Loucy (cell line): ENCODE results near the gene SLX9.

Experiments used
- H2AFZ ChIP-seq: fragments of 200-600 bp; sonication (generic); 2 replicates; pipeline ENCODE4 v1.6.0; 2016; ENCODE audit warnings: antibody characterized with exemption, mild to moderate bottlenecking, low read length, moderate library complexity
- H3F3A ChIP-seq: fragments of 200-600 bp; 2 replicates; pipeline ENCODE4 v1.6.0; 2016; ENCODE audit warnings: antibody characterized with exemption, low read depth, mild to moderate bottlenecking
- H3K27me3 ChIP-seq: fragments of 200-600 bp; sonication (generic); 2 replicates; pipeline ENCODE4 v1.6.1; 2014; ENCODE audit warnings: low read length, mild to moderate bottlenecking; ENCODE audit not compliant: insufficient read depth, poor library complexity, severe bottlenecking
- H3K36me3 ChIP-seq: fragments of 200-600 bp; sonication (generic); 2 replicates; pipeline ENCODE4 v1.6.1; 2016; ENCODE audit warnings: low read length; ENCODE audit not compliant: insufficient read depth
- H3K4me1 ChIP-seq: fragments of 200-600 bp; sonication (generic); 2 replicates; pipeline ENCODE4 v1.5.1; 2014; ENCODE audit warnings: low read length, mild to moderate bottlenecking; ENCODE audit not compliant: insufficient read depth, poor library complexity, severe bottlenecking
- H3K4me2 ChIP-seq: fragments of 200-600 bp; sonication (generic); 2 replicates; pipeline ENCODE4 v1.6.0; 2014; ENCODE audit warnings: antibody characterized with exemption, low read length, low read depth, mild to moderate bottlenecking; ENCODE audit not compliant: poor library complexity, severe bottlenecking
- H3K4me3 ChIP-seq: fragments of 200-600 bp; sonication (generic); 2 replicates; pipeline ENCODE4 v1.5.1; 2014; ENCODE audit warnings: low read length, mild to moderate bottlenecking, mixed read lengths; ENCODE audit not compliant: poor library complexity, severe bottlenecking
- H3K79me2 ChIP-seq: fragments of 200-600 bp; sonication (generic); 2 replicates; pipeline ENCODE4 v1.6.1; 2014; ENCODE audit warnings: low read length; ENCODE audit not compliant: insufficient read depth
- H3K9ac ChIP-seq: fragments of 200-600 bp; sonication (generic); 2 replicates; pipeline ENCODE4 v1.6.0; 2014; ENCODE audit warnings: mild to moderate bottlenecking, low read depth, low read length, moderate library complexity; ENCODE audit not compliant: poor library complexity, severe bottlenecking
- H3K9me2 ChIP-seq: fragments of 200-600 bp; sonication (generic); replicated peaks from 2 replicates; pipeline ENCODE4 v1.6.1; 2016; ENCODE audit warnings: low read depth, low read length, mixed read lengths
- H3K9me3 ChIP-seq: fragments of 200-600 bp; sonication (generic); 2 replicates; pipeline ENCODE4 v1.6.1; 2014; ENCODE audit warnings: mild to moderate bottlenecking, antibody characterized with exemption, low read length, low read depth; ENCODE audit not compliant: insufficient read depth
- H4K20me1 ChIP-seq: fragments of 200-600 bp; sonication (generic); 2 replicates; pipeline ENCODE4 v1.6.0; 2014; ENCODE audit warnings: antibody characterized with exemption, low read length, mild to moderate bottlenecking; ENCODE audit not compliant: insufficient read depth, poor library complexity, severe bottlenecking
- EZH2phosphoT487 ChIP-seq: fragments of 200-600 bp; IDR thresholded peaks from 2 replicates; pipeline ENCODE4 v1.6.1; 2018; ENCODE audit warnings: antibody characterized with exemption, mild to moderate bottlenecking, moderate library complexity, borderline replicate concordance
- TF ChIP-seq, protein P1 (sequence below): fragments of 200-600 bp; sonication (generic); conservative IDR thresholded peaks from 2 replicates; pipeline ENCODE4 v1.5.1; 2014; ENCODE audit warnings: mild to moderate bottlenecking, antibody characterized with exemption, low read length

Gene SLX9

DNA sequence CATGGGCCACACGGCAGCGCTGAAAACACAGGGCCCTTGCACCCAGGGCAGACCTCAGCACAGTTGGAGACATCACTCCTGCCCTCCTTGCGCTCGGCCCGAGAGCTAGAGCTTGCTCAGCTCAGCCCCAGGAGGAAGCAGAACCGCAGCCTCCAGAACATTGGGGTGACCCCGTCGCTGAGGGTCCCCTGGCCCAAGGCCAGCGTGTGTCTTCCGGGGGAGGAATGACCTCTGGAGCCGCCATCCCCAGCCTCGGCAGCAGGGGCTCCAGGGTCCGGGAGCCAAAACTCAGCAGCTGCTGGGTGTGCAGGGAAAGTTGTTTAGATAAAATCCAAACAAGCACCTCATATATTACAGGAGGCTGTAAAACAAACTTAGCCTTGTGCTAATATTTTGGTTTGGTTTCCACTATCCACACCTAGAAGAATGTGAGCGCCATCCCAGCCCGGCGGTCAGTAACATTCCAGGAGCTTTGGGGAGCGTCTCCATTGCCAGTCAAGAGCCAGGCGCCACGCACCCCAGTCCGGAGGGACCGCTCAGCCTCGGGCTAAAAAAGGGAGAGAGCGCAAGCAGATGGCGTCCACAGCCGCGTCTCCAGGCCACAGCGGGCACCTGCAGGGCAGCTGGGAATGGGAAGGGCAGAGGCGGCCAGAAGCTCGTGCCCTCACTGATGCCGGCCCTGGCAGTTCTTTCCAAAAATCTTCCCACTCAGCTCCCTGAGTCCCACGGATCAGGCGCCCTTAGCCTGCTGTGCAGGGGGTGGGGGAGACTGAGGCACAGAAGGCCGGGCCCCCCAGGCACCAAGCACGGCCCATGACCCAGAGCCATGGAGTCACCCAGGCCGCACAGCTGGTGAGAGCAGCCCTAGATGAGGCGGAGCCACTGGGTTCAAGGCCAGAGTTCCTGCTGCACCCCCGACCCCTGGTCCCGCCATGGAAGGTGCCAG, 52.0 kb downstream of the SLX9 start:
- Histone ChIP-seq H3F3A (no peaks in the 10 kb centered on the region), H3K9me2 (no peaks in the 10 kb centered on the region), H3K79me2 (no peaks in the 10 kb centered on the region), H3K27me3 (no peaks in the 10 kb centered on the region), H4K20me1 (no peaks in the 10 kb centered on the region), H2AFZ (no peak overlapping the region), H3K4me1 (no peaks in the 10 kb centered on the region), H3K9me3 (no peaks in the 10 kb centered on the region), H3K4me2 (no peak overlapping the region), H3K9ac (no peak overlapping the region), H3K36me3 (no peaks in the 10 kb centered on the region), H3K4me3 (no peak overlapping the region)
- TF ChIP-seq EZH2phosphoT487, result no peak
- TF ChIP-seq, protein P1, sequence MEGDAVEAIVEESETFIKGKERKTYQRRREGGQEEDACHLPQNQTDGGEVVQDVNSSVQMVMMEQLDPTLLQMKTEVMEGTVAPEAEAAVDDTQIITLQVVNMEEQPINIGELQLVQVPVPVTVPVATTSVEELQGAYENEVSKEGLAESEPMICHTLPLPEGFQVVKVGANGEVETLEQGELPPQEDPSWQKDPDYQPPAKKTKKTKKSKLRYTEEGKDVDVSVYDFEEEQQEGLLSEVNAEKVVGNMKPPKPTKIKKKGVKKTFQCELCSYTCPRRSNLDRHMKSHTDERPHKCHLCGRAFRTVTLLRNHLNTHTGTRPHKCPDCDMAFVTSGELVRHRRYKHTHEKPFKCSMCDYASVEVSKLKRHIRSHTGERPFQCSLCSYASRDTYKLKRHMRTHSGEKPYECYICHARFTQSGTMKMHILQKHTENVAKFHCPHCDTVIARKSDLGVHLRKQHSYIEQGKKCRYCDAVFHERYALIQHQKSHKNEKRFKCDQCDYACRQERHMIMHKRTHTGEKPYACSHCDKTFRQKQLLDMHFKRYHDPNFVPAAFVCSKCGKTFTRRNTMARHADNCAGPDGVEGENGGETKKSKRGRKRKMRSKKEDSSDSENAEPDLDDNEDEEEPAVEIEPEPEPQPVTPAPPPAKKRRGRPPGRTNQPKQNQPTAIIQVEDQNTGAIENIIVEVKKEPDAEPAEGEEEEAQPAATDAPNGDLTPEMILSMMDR, result no peak

DNA sequence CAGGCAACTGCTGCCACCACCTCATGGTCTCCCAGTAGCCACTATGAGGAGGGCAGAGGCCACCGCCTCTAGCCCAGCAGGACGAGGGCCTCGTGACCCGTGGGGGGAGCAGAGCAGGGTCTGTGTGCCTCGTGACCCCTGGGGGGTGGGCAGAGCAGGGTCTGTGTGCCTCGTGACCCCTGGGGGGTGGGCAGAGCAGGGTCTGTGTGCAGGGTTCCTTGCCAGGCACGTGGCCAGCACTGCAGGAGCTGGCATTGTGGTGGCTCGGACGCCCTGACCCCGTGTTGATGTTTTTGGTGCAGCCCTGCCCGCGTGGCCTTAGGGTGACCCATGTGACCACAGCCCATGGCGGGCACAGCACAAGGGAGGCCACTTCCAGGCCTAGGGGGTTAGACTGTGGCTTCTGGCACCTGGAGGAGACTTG, 52.8 kb downstream of the SLX9 start:
- Histone ChIP-seq H3K4me3 (no peak overlapping the region), H3K9me2 (no peaks in the 10 kb centered on the region), H3K36me3 (no peaks in the 10 kb centered on the region), H3F3A (no peaks in the 10 kb centered on the region), H3K79me2 (no peaks in the 10 kb centered on the region), H3K9ac (no peak overlapping the region), H3K27me3 (no peaks in the 10 kb centered on the region), H4K20me1 (no peaks in the 10 kb centered on the region), H3K4me2 (no peak overlapping the region), H2AFZ (no peak overlapping the region), H3K9me3 (no peaks in the 10 kb centered on the region), H3K4me1 (no peaks in the 10 kb centered on the region)
- TF ChIP-seq, protein P1, result no peak
- no peak for TF ChIP-seq EZH2phosphoT487

DNA sequence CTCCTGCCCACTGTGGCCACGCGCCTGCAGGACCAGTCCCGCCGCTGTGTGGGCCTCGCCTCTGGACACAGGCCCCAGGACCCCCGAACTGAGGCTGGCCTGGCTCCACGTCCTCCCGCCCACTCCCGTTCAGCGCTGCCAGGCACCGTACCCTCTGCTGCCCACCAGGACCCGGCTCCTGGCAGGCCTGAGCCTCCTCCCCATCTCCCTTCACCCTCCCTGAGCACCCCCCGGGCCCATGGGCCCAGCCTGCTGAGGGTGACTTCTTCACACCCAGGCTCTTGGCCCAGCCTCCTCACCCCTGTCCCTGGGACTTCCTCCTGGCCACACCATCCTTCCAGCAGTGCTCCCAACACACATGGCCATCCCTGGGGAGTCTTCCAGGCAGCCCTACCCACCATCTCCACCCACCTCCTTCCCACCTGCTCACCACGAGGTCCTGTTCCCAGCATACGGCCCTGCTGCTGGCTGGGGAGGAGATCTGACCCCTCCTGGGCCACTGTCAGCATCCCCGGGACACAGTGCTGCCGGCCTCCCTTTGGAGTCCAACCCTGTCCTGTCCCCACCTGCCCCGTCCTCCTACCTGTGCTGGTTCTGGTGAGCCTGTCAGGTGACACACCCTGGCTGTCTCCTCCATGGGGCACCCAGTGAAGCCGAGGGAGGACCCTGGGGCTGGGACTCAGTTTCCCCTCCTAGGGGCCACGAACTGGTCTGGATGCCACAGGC, 53.7 kb downstream of the SLX9 start:
- TF ChIP-seq, protein P1, result no peak
- no peak for TF ChIP-seq EZH2phosphoT487
- H3K4me3 ChIP-seq, result no peak overlapping the region

More for the DNA sequence above, 53.7 kb downstream of the SLX9 start:
- Histone ChIP-seq H3K9ac (no peak overlapping the region), H3K4me1 (no peaks in the 10 kb centered on the region), H3F3A (no peaks in the 10 kb centered on the region), H2AFZ (no peak overlapping the region), H3K79me2 (no peaks in the 10 kb centered on the region), H3K4me2 (no peak overlapping the region), H4K20me1 (no peaks in the 10 kb centered on the region), H3K9me2 (no peaks in the 10 kb centered on the region), H3K9me3 (no peaks in the 10 kb centered on the region), H3K36me3 (no peaks in the 10 kb centered on the region), H3K27me3 (no peaks in the 10 kb centered on the region)
